Pancreas (tissue), 10 donors: Measurements from ENCODE around the gene TNN. TPM values are rescaled to one million over a fixed set of nuclear protein-coding genes. Genes with fewer than 3 reads are reported as not detected.

Experiments
- ATAC-seq, 4 donors: fragments of 200-7000 bp; cut with Tn5 transposase; one replicate each; pipeline versions ENCODE4 v1.8.0 to v1.9.1; 2020; ENCODE audit warnings: mild to moderate bottlenecking in 4 of 4, moderate library complexity in 4 of 4
- DNase-seq, 6 donors: peaks; one replicate each; pipeline ENCODE4 v3.0.0-alpha.2; 2020
- FAIRE-seq: peaks from 2 replicates; lab custom pipeline; 2012; peaks lifted over from hg19 to GRCh38; lab: Jason Lieb, UNC
- H3K27ac ChIP-seq, 4 donors: fragments of 200-600 bp; sonication (generic); 1 replicate in 3 of 4; 2 replicates in 1 of 4; pipeline versions ENCODE4 v1.5.0 to v1.8.0; 2020
- H3K27me3 ChIP-seq, 4 donors: fragments of 200-600 bp; one replicate each; pipeline ENCODE4 v1.8.0; 2021
- H3K36me3 ChIP-seq, 3 donors: fragments of 200-600 bp; sonication (generic) in 1 of 3; one replicate each; pipeline versions ENCODE4 v1.5.0 to v1.8.0; 2020 to 2021
- H3K4me1 ChIP-seq, 3 donors: fragments of 200-600 bp; one replicate each; pipeline ENCODE4 v1.8.0; 2021
- H3K4me3 ChIP-seq, 4 donors: fragments of 200-600 bp; sonication (generic) in 2 of 4; one replicate each; pipeline versions ENCODE4 v1.5.0 to v1.8.0; 2020 to 2021
- H3K9me3 ChIP-seq, 4 donors: fragments of 200-600 bp; one replicate each; pipeline ENCODE4 v1.8.0; 2021
- WGBS, 2 donors: extraction: QIAGEN DNeasy Blood & Tissue Kit; methylation state at CpG; one replicate each; pipeline ENCODE4 v1.1.7; 2013; 5-methylcytosine and 5-hydroxymethylcytosine counted together
- intact Hi-C, 3 donors: fragments of 100-400 bp; cut with DNase I; formaldehyde crosslinking; loops; one replicate each; pipeline versions ENCODE4 v1.11.1 to v1.14.2; 2022
- polyA plus RNA-seq, 2 donors: library from polyadenylated mRNA; stranded (reverse); fragments of 200-250 nt; gene quantifications; one replicate each; pipeline ENCODE4 v1.2.3, GENCODE V29; 2013
- total RNA-seq, 6 donors: library from RNA; stranded (reverse); fragmentation: NEBNext Ultra II Directional in 4 of 6; extraction: Animal tissue kit (Norgen Biotek cat#: 25700) in 4 of 6; gene quantifications; one replicate each; pipeline versions ENCODE4 v1.2.1 to v1.2.4, GENCODE V29; 2021 to 2023
- TF ChIP-seq, protein P1 (sequence below), 4 donors: fragments of 200-600 bp; sonication (generic) in 3 of 4; IDR thresholded peaks; one replicate each; pipeline versions ENCODE4 v1.5.0 to v1.8.0; 2021; ENCODE audit warnings: antibody characterized with exemption in 4 of 4
- donor health status: healthy with polysubstance abuse.
- donor health status: DM: no; HTN: no; CAD: no; lungs with moderate emphysema.
- donor health status: DM: no; HTN: no; CAD: no.
- donor health status: control.
- donor health status: control.
- donor health status: Bipolar disorder and iron deficiency.
- donor health status: DM: yes; HTN: yes; CAD: no.
- donor health status: DM: no; HTN: no; CAD: no.
- donor health status: DM: no; HTN: no; CAD: no.
- donor health status: DM: yes; HTN: yes; CAD: no.

TNN gene
- total and polyA plus RNA-seq, 8 donors, result 0.05 to 0.09 (median 0.07) TPM; not detected in 4

GRCh38 chr1:175192111-175192629 is 124.5 kb downstream of the TNN start:
- Histone ChIP-seq H3K4me1 (peaks cover 20 to 42% (median 26%) of the 10 kb centered on the region in 3 donors), H3K27ac (peak overlapping the region; percentile 88 to 97 (median 92)), H3K27me3 (no peaks in the 10 kb centered on the region), H3K4me3 (peak overlapping the region; percentile 26 to 82 (median 70)), H3K9me3 (no peaks in the 10 kb centered on the region), H3K36me3 (no peaks in the 10 kb centered on the region)
- 1% methylated on average over 17 of the region's 17 CpGs for WGBS, 2 donors
- intact Hi-C loops, result no loop called here
- ATAC-seq, result peak; percentile 50 to 59 (median 53)
- FAIRE-seq, result no peak
- peak; percentile 71 to 85 (median 80) for DNase-seq
- TF ChIP-seq, protein P1, sequence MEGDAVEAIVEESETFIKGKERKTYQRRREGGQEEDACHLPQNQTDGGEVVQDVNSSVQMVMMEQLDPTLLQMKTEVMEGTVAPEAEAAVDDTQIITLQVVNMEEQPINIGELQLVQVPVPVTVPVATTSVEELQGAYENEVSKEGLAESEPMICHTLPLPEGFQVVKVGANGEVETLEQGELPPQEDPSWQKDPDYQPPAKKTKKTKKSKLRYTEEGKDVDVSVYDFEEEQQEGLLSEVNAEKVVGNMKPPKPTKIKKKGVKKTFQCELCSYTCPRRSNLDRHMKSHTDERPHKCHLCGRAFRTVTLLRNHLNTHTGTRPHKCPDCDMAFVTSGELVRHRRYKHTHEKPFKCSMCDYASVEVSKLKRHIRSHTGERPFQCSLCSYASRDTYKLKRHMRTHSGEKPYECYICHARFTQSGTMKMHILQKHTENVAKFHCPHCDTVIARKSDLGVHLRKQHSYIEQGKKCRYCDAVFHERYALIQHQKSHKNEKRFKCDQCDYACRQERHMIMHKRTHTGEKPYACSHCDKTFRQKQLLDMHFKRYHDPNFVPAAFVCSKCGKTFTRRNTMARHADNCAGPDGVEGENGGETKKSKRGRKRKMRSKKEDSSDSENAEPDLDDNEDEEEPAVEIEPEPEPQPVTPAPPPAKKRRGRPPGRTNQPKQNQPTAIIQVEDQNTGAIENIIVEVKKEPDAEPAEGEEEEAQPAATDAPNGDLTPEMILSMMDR (IDR thresholded peaks at IDR 0.05), result no peak

DNA sequence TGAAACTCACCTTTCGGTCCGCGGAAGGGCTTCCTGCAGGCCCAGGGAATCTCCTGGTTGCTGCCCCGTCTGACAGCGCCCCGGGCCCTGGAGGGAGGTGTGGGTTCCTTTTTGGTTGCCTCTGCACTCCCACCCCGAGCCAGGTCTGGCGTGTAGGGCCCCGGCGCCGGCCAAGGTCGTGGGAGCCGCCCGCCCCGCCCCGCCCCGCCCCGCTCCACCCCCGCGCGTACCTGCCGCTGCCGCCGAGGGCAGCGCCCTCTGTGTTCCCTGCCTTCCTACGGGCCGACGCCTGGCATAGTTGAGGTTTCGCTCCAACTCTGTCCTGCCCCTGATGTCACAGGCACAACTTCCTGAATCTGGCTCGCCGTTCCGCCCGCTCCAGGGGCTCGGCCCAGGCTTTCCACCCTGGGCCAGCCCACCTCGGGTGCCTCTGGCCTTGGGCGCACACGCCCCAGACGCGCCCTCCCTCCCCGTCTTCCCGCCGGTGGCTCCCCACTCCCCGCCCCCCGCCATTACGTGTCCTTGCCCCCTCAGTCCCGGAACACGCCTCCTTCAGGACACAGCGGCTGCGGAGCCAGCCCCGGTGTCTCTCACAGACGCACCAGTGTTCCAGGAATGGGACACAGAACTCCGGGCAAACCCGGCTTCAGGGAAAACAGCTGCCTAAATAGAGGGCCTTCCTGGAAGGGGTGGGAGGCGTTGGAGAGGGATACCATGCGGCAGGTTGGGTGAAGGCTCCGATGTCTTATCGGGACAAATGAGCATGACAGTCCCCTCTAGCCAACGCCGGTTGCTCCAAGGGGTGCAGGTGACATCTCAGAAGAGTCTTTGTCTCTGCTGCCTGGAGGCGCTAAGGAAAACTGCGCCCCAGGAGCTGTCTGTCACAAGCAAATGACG is 125.2 kb downstream of the TNN start, which contains the start of gene KIAA0040:
KIAA0040 (minus strand) TSS at position 147 of the 897 bp plus-strand sequence. CDS start 31,763 bp downstream, outside the sequence.
- H3K27ac ChIP-seq, result peak within 1 kb of the TSS; percentile 88 to 97 (median 92)
- peak; percentile 86 to 92 (median 88) for DNase-seq
- H3K4me3 ChIP-seq, result peak within 1 kb of the TSS; percentile 26 to 82 (median 70)
- H3K4me1 ChIP-seq, result peaks cover 20 to 42% (median 26%) of the 10 kb centered on the region in 3 donors
- TF ChIP-seq, protein P1 (IDR thresholded peaks at IDR 0.05), result peak in 1 of 4 donors; percentile 8
- no peaks in the 10 kb centered on the region for H3K27me3 ChIP-seq
- WGBS, 2 donors, result 2 to 3% methylated on average over 52 to 62 of the region's 62 CpGs
- no peak for FAIRE-seq
- intact Hi-C loops, result no loop called here
- ATAC-seq, result peak; percentile 86 to 94 (median 92)
- no peaks in the 10 kb centered on the region for H3K9me3 ChIP-seq
- no peaks in the 10 kb centered on the region for H3K36me3 ChIP-seq

DNA sequence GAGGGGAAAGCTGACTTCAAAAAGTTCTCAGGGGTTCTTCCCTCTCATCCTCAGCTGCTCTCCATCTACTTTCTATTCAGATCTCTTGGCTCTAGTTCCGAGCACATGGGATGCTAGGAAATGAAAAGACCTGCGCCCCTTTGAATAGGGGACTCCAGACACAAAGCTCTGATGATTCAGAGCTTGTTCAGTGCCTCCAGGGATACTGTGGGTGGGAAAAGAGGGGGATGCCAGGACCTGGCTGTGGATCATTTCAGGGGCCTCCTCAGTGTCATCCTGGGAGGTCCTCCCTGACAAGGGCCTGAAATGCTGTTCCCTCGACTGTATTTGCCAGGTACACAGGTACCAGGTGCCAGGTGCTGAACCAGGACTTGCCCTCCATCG is 125.9 kb downstream of the TNN start:
- peaks cover 20 to 37% (median 26%) of the 10 kb centered on the region in 3 donors for H3K4me1 ChIP-seq
- 74 to 79% methylated on average over 4 of the region's 4 CpGs for WGBS, 2 donors

GRCh38 chr1:175195281-175195680 is 127.6 kb downstream of the TNN start:
- FAIRE-seq, result no peak
- Histone ChIP-seq H3K9me3 (no peaks in the 10 kb centered on the region), H3K36me3 (no peaks in the 10 kb centered on the region), H3K27me3 (no peaks in the 10 kb centered on the region), H3K27ac (no peak overlapping the region), H3K4me1 (peaks cover 15 to 19% (median 15%) of the 10 kb centered on the region in 3 donors), H3K4me3 (no peak overlapping the region)
- no peak for ATAC-seq
- TF ChIP-seq, protein P1 (IDR thresholded peaks at IDR 0.05), result no peak
- DNase-seq, result no peak
- intact Hi-C loops, result no loop called here
- WGBS, 2 donors, result 0% methylated on average over 1 of the region's 1 CpG

More for the DNA sequence above, 125.9 kb downstream of the TNN start:
- Histone ChIP-seq H3K4me3 (peak overlapping the region in 2 of 4 donors; percentile 71 to 82), H3K9me3 (no peaks in the 10 kb centered on the region), H3K27ac (peak overlapping the region; percentile 88 to 97 (median 92)), H3K36me3 (no peaks in the 10 kb centered on the region), H3K27me3 (no peaks in the 10 kb centered on the region)
- intact Hi-C loops, result no loop called here
- FAIRE-seq (no peak), ATAC-seq (no peak), DNase-seq (peak in 1 of 6 donors; percentile 25)
- TF ChIP-seq, protein P1 (IDR thresholded peaks at IDR 0.05), result no peak
